Measurements from ENCODE around the gene ZNF692. TPM values are rescaled to one million over a fixed set of nuclear protein-coding genes. Genes with fewer than 3 reads are reported as not detected.

ZNF692 gene
- total and polyA plus RNA-seq, 2 of the 13 experiments (the other 11 are each of a cell fraction or from before 2014, with no cell fraction given): 27.3 to 45.8 TPM

GRCh38 chr1:248858891-248859889 lies at the start of gene ZNF692 (continued):
- TF ChIP-seq ZBTB33 (CRISPR knock-in tag; IDR thresholded peaks at IDR 0.05) (no peak), ZBTB1 (CRISPR knock-in tag; IDR thresholded peaks at IDR 0.05; ENCODE audit: borderline replicate concordance) (no peak), ATAD3A (CRISPR knock-in tag; IDR thresholded peaks at IDR 0.05) (no peak), ZXDC (CRISPR knock-in tag; IDR thresholded peaks at IDR 0.05) (0 out of 2 replicates have a peak, but pooled peaks have one; percentile 25), POGK (CRISPR knock-in tag; conservative IDR thresholded peaks at IDR 0.05) (peak; percentile 36; the same call in 1 of the 2 replicates), ZNF7 (CRISPR knock-in tag; IDR thresholded peaks at IDR 0.05) (no peak), CREM (IDR thresholded peaks at IDR 0.05) (no peak; the same call in 1 of the 2 replicates), CREM (CRISPR knock-in tag; IDR thresholded peaks at IDR 0.05) (no peak), TCF7 (IDR thresholded peaks at IDR 0.05; ENCODE audit: low read depth) (no peak), RXRB (CRISPR knock-in tag; IDR thresholded peaks at IDR 0.05; ENCODE audit: borderline replicate concordance) (peak; percentile 11; the same call in 1 of the 2 replicates), HNF4G (IDR thresholded peaks at IDR 0.05; ENCODE audit: borderline replicate concordance, low read depth, low read length) (no peak), HNF4G (CRISPR knock-in tag; IDR thresholded peaks at IDR 0.05; ENCODE audit: borderline replicate concordance, low read depth) (no peak), USF2 (IDR thresholded peaks at IDR 0.05; ENCODE audit: low read depth, low read length) (no peak), USF2 (CRISPR knock-in tag; IDR thresholded peaks at IDR 0.05; ENCODE audit: borderline replicate concordance) (no peak), PTBP1 (IDR thresholded peaks at IDR 0.05; ENCODE audit: low read depth, low read length, poor library complexity, severe bottlenecking) (no peak), FOXO4 (CRISPR knock-in tag; conservative IDR thresholded peaks at IDR 0.05) (no peak), NFYC (CRISPR knock-in tag; IDR thresholded peaks at IDR 0.05) (peak; percentile 47)

Data from HepG2 (cell line).